Trophoblast cell (in vitro differentiated cells and primary cell): ENCODE data around the gene KRTAP9-4.

Experiments used
- DNase-seq, 2 donors: peaks; one replicate each; pipeline ENCODE4 v3.0.0-alpha.2; 2016
- H2AFZ ChIP-seq: 2 replicates; pipeline ENCODE4 v1.6.1; 2013; ENCODE audit warnings: low read length, moderate library complexity, mild to moderate bottlenecking; ENCODE audit not compliant: insufficient read depth, poor library complexity
- H2AK5ac ChIP-seq: 2 replicates; pipeline ENCODE4 v1.6.1; 2013; ENCODE audit warnings: mild to moderate bottlenecking, low read length
- H2BK120ac ChIP-seq: 2 replicates; pipeline ENCODE4 v1.6.1; 2013; ENCODE audit warnings: low read length, mild to moderate bottlenecking, moderate library complexity; ENCODE audit not compliant: insufficient read depth, poor library complexity
- H2BK12ac ChIP-seq: 2 replicates; pipeline ENCODE4 v1.6.1; 2013; ENCODE audit warnings: mild to moderate bottlenecking, low read length, moderate library complexity
- H2BK5ac ChIP-seq: 2 replicates; pipeline ENCODE4 v1.6.1; 2013; ENCODE audit warnings: low read length, low read depth, moderate library complexity, mild to moderate bottlenecking; ENCODE audit not compliant: poor library complexity
- H3K14ac ChIP-seq: 2 replicates; pipeline ENCODE4 v1.6.1; 2013; ENCODE audit warnings: mild to moderate bottlenecking, low read length
- H3K18ac ChIP-seq: 2 replicates; pipeline ENCODE4 v1.6.1; 2013; ENCODE audit warnings: mild to moderate bottlenecking, low read length
- H3K23ac ChIP-seq: 2 replicates; pipeline ENCODE4 v1.6.1; 2013; ENCODE audit warnings: low read length
- H3K27ac ChIP-seq: 2 replicates; pipeline ENCODE4 v1.5.1; 2013; ENCODE audit warnings: low read depth, mild to moderate bottlenecking, inconsistent platforms, low read length, moderate library complexity
- H3K27me3 ChIP-seq: 2 replicates; pipeline ENCODE4 v1.6.1; 2013; ENCODE audit warnings: inconsistent platforms, mild to moderate bottlenecking, low read length, moderate library complexity; ENCODE audit not compliant: insufficient read depth
- H3K36me3 ChIP-seq, 2 experiments: 1 replicate in 1 of 2; 2 replicates in 1 of 2; pipeline ENCODE4 v1.6.1; 2013; ENCODE audit warnings: low read length in 2 of 2, mild to moderate bottlenecking in 2 of 2, moderate library complexity in 1 of 2; ENCODE audit not compliant: insufficient read depth in 2 of 2, control insufficient read depth in 1 of 2
- H3K4ac ChIP-seq: 2 replicates; pipeline ENCODE4 v1.6.1; 2013; ENCODE audit warnings: low read depth, mild to moderate bottlenecking, low read length, moderate library complexity
- H3K4me1 ChIP-seq, 2 experiments: 1 replicate in 1 of 2; 2 replicates in 1 of 2; pipeline ENCODE4 v1.6.1; 2013; ENCODE audit warnings: low read length in 2 of 2, mild to moderate bottlenecking in 2 of 2, moderate library complexity in 1 of 2; ENCODE audit not compliant: insufficient read depth in 2 of 2, control insufficient read depth in 1 of 2
- H3K4me2 ChIP-seq: 2 replicates; pipeline ENCODE4 v1.6.1; 2013; ENCODE audit warnings: inconsistent platforms, mild to moderate bottlenecking, low read length, moderate library complexity
- H3K4me3 ChIP-seq: 2 replicates; pipeline ENCODE4 v1.5.1; 2013; ENCODE audit warnings: mild to moderate bottlenecking, low read depth, low read length, inconsistent platforms
- H3K79me1 ChIP-seq: one replicate; pipeline ENCODE4 v1.6.1; 2013; ENCODE audit warnings: low read length
- H3K79me2 ChIP-seq: 2 replicates; pipeline ENCODE4 v1.6.1; 2013; ENCODE audit warnings: low read length, mild to moderate bottlenecking; ENCODE audit not compliant: control insufficient read depth, insufficient read depth, poor library complexity
- H3K9ac ChIP-seq: 2 replicates; pipeline ENCODE4 v1.6.1; 2013; ENCODE audit warnings: mild to moderate bottlenecking, low read length
- H3K9me3 ChIP-seq: 2 replicates; pipeline ENCODE4 v1.6.1; 2013; ENCODE audit warnings: low read depth, mild to moderate bottlenecking, control low read depth, inconsistent platforms, low read length; ENCODE audit not compliant: insufficient read depth
- H4K12ac ChIP-seq: 2 replicates; pipeline ENCODE4 v1.6.1; 2013; ENCODE audit warnings: low read depth, mild to moderate bottlenecking, low read length, moderate library complexity
- H4K8ac ChIP-seq: 2 replicates; pipeline ENCODE4 v1.6.1; 2013; ENCODE audit warnings: low read depth, mild to moderate bottlenecking, low read length, moderate library complexity
- H4K91ac ChIP-seq: one replicate; pipeline ENCODE4 v1.6.1; 2013; ENCODE audit warnings: low read depth, mild to moderate bottlenecking, low read length, moderate library complexity
- WGBS: extraction: QIAGEN DNeasy Blood & Tissue Kit; methylation state at CpG from one replicate; pipeline ENCODE4 v1.1.7; 2013; ENCODE audit warnings: missing lambda C conversion rate; ENCODE audit not compliant: insufficient read length, insufficient coverage; ENCODE audit errors: extremely low coverage; 5-methylcytosine and 5-hydroxymethylcytosine counted together

Gene KRTAP9-4

GRCh38 chr17:41256291-41256685 lies 6.8 kb downstream of the KRTAP9-4 start:
- Histone ChIP-seq H3K4me2 (no peak overlapping the region), H3K27me3 (no peaks in the 10 kb centered on the region), H3K79me1 (no peaks in the 10 kb centered on the region), H4K12ac (no peak overlapping the region), H2BK5ac (no peak overlapping the region), H2BK120ac (no peak overlapping the region), H3K23ac (no peak overlapping the region), H3K36me3 (no peaks in the 10 kb centered on the region), H3K9me3 (no peaks in the 10 kb centered on the region), H4K91ac (no peak overlapping the region), H3K14ac (no peak overlapping the region), H3K9ac (no peak overlapping the region), H3K18ac (no peak overlapping the region), H4K8ac (no peak overlapping the region), H2AK5ac (no peak overlapping the region), H2AFZ (no peak overlapping the region), H3K4me1 (no peaks in the 10 kb centered on the region), H3K79me2 (no peaks in the 10 kb centered on the region), H3K27ac (no peak overlapping the region), H3K4me3 (no peak overlapping the region), H2BK12ac (no peak overlapping the region), H3K4ac (no peak overlapping the region)
- no peak for DNase-seq
- no CpG with 5 or more reads among the region's 1 CpG for WGBS

- Histone ChIP-seq H3K79me1 (no peaks in the 10 kb centered on the region), H3K4me3 (no peak overlapping the region), H3K4me2 (no peak overlapping the region), H2AK5ac (no peak overlapping the region), H3K4ac (no peak overlapping the region), H3K18ac (no peak overlapping the region), H2BK5ac (no peak overlapping the region), H3K23ac (no peak overlapping the region), H4K91ac (no peak overlapping the region), H4K8ac (no peak overlapping the region), H4K12ac (no peak overlapping the region), H2BK12ac (no peak overlapping the region), H3K36me3 (no peaks in the 10 kb centered on the region), H3K79me2 (no peaks in the 10 kb centered on the region), H3K27ac (no peak overlapping the region), H2AFZ (no peak overlapping the region), H3K4me1 (no peaks in the 10 kb centered on the region), H3K14ac (no peak overlapping the region), H3K9ac (no peak overlapping the region), H2BK120ac (no peak overlapping the region), H3K27me3 (no peaks in the 10 kb centered on the region), H3K9me3 (no peaks in the 10 kb centered on the region)
- DNase-seq: no peak
These were observed 8.9 kb downstream of the KRTAP9-4 start for GRCh38 chr17:41258406-41258805.

DNA sequence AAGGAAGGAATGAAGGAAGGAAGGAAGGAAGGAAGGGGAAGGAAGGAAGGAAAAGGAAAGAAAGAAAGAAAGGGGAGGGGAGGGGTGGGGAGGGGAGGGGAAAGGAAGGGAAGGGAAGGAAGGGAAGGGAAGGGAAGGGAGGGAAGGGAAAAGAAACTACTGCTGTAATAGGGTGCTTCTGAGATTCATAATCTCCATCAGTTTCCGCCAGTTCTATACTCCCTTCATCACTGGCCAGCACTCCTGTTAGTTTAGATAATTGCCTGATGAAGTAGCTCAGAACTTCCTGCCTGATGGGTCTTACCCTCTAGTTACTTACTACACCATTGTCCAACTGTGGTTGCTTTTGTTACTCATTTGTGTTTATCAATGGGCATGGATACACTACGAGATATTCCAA lies 13.7 kb downstream of the KRTAP9-4 start:
- Histone ChIP-seq H3K27ac (no peak overlapping the region), H3K79me1 (no peaks in the 10 kb centered on the region), H3K14ac (no peak overlapping the region), H3K27me3 (no peaks in the 10 kb centered on the region), H2BK12ac (no peak overlapping the region), H3K4me2 (no peak overlapping the region), H4K12ac (no peak overlapping the region), H3K23ac (no peak overlapping the region), H3K18ac (no peak overlapping the region), H2AFZ (no peak overlapping the region), H3K79me2 (no peaks in the 10 kb centered on the region), H2BK120ac (no peak overlapping the region), H4K91ac (no peak overlapping the region), H3K4me1 (no peaks in the 10 kb centered on the region), H3K9ac (no peak overlapping the region), H3K9me3 (no peaks in the 10 kb centered on the region), H2AK5ac (no peak overlapping the region), H4K8ac (no peak overlapping the region), H3K36me3 (no peaks in the 10 kb centered on the region), H2BK5ac (no peak overlapping the region), H3K4me3 (no peak overlapping the region), H3K4ac (no peak overlapping the region)
- no CpG with 5 or more reads among the region's 2 CpGs for WGBS
- no peak for DNase-seq

DNA sequence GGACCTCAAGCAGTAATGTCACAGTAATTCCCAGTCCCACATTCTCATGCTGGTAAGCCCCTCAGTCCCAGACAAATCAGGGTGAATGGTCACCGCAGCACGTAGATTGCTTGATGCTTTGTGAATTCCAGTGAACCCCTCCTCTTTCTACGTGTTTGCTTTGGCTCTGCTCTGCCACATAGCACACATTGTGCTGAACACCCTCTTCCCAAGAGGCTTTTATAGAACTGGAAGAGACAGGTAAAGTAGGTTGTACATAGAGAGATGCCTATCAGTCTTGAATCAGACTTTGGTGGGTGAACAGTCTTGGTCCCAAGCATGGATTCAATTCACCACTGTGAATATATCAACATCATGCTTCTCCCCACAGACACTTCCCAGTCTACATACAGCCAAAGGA lies 15.1 kb downstream of the KRTAP9-4 start:
- H3K9ac ChIP-seq: no peak overlapping the region
- no peak overlapping the region for H3K27ac ChIP-seq
- no peak overlapping the region for H2BK5ac ChIP-seq
- H2AK5ac ChIP-seq: no peak overlapping the region
- H4K91ac ChIP-seq: no peak overlapping the region
- no peak overlapping the region for H3K4me2 ChIP-seq
- H2AFZ ChIP-seq: no peak overlapping the region
- H3K79me2 ChIP-seq: no peaks in the 10 kb centered on the region
- H3K4ac ChIP-seq: no peak overlapping the region
- H3K79me1 ChIP-seq: no peaks in the 10 kb centered on the region
- WGBS: no CpG with 5 or more reads among the region's 3 CpGs
- H3K14ac ChIP-seq: no peak overlapping the region
- no peaks in the 10 kb centered on the region for H3K4me1 ChIP-seq
- H3K23ac ChIP-seq: no peak overlapping the region
- no peaks in the 10 kb centered on the region for H3K9me3 ChIP-seq
- no peaks in the 10 kb centered on the region for H3K27me3 ChIP-seq
- H4K12ac ChIP-seq: no peak overlapping the region
- no peak overlapping the region for H3K4me3 ChIP-seq
- no peak overlapping the region for H2BK120ac ChIP-seq
- no peak overlapping the region for H3K18ac ChIP-seq
- no peaks in the 10 kb centered on the region for H3K36me3 ChIP-seq
- DNase-seq: no peak
- H2BK12ac ChIP-seq: no peak overlapping the region
- H4K8ac ChIP-seq: no peak overlapping the region

DNA sequence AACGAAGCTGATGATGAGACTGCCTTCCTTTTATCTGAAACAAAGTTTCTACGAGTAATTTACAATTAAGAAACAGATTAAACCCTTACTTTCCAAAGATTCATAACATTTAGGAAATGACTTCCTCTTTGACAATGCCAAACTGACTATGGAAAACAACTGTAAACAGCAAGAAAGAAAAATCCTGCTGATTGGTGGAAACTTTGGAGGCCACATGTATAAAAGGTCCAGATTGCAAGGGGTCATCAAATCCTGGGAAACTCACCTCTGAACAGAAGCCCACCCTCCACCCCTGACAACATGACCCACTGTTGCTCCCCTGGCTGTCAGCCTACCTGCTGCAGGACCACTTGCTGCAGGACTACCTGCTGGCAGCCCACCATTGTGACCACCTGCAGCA lies 15.6 kb downstream of the KRTAP9-4 start, which contains the start of gene KRTAP9-6:
Gene KRTAP9-6, plus strand, starts transcription at position 301 of the 400 bp plus-strand sequence. Its CDS starts 0 bp downstream, at position 301.
- Histone ChIP-seq H4K12ac (no peak within 1 kb of the TSS), H4K91ac (no peak within 1 kb of the TSS), H2AK5ac (no peak within 1 kb of the TSS), H3K4me3 (no peak within 1 kb of the TSS), H2AFZ (no peak within 1 kb of the TSS), H3K27ac (no peak within 1 kb of the TSS), H2BK120ac (no peak within 1 kb of the TSS), H3K14ac (no peak within 1 kb of the TSS), H2BK12ac (no peak within 1 kb of the TSS), H3K23ac (no peak within 1 kb of the TSS), H3K4ac (no peak within 1 kb of the TSS), H3K9ac (no peak within 1 kb of the TSS), H2BK5ac (no peak within 1 kb of the TSS), H3K36me3 (no peaks in the 10 kb centered on the region), H3K4me2 (no peak within 1 kb of the TSS), H3K4me1 (no peaks in the 10 kb centered on the region), H3K27me3 (no peaks in the 10 kb centered on the region), H3K79me2 (no peaks in the 10 kb centered on the region), H3K79me1 (no peaks in the 10 kb centered on the region), H4K8ac (no peak within 1 kb of the TSS), H3K9me3 (no peaks in the 10 kb centered on the region), H3K18ac (no peak within 1 kb of the TSS)
- no peak for DNase-seq
- WGBS: no CpG with 5 or more reads among the region's 2 CpGs
